ENCODE results near the gene AP3B1.

GRCh38 chr5:78019744-78020143, 274.8 kb downstream of the AP3B1 start:
- TF ChIP-seq CTCF (IDR thresholded peaks at IDR 0.05; ENCODE audit: low read depth, low read length) (no peak), EZH2phosphoT487 (IDR thresholded peaks at IDR 0.05; ENCODE audit: low read depth) (no peak)

Measured in OCI-LY3 (cell line).